SK-N-SH treated with all-trans-retinoic acid at 6 μM for 48 hours (cell line): ENCODE measurements around the gene CYP17A1.

ENCODE experiments used
- ATAC-seq: fragments of 200-7000 bp; cut with Tn5 transposase; 3 replicates; pipeline ENCODE4 v1.9.1; 2020; ENCODE audit warnings: mild to moderate bottlenecking, moderate library complexity
- ARNTL ChIP-seq: fragments of 450-650 bp; formaldehyde crosslinking; IDR thresholded peaks from 2 replicates; pipeline ENCODE4 v1.5.0; 2020; ENCODE audit warnings: low read depth, mild to moderate bottlenecking, moderate library complexity, borderline replicate concordance
- CSDC2 ChIP-seq: fragments of 250-450 bp; sonication (Bioruptor Pico); IDR thresholded peaks from 2 replicates; pipeline ENCODE4 v1.5.0; 2020; ENCODE audit warnings: mild to moderate bottlenecking, moderate library complexity
- ESRRG ChIP-seq: fragments of 250-450 bp; sonication (Bioruptor Pico); IDR thresholded peaks from 2 replicates; pipeline ENCODE4 v1.6.1; 2021; ENCODE audit warnings: mild to moderate bottlenecking
- GLIS3 ChIP-seq: fragments of 250-450 bp; sonication (Bioruptor Pico); IDR thresholded peaks from 2 replicates; pipeline ENCODE4 v1.5.0; 2020; ENCODE audit warnings: mild to moderate bottlenecking, moderate library complexity
- ISL1 ChIP-seq: fragments of 250-450 bp; sonication (Bioruptor Pico); IDR thresholded peaks from 2 replicates; pipeline ENCODE4 v2.1.2; 2022; ENCODE audit warnings: mild to moderate bottlenecking, moderate library complexity
- OSR1 ChIP-seq: fragments of 250-450 bp; sonication (Bioruptor Pico); IDR thresholded peaks from 2 replicates; pipeline ENCODE4 v1.8.0; 2022; ENCODE audit warnings: moderate library complexity, mild to moderate bottlenecking, inconsistent platforms
- PPARA ChIP-seq: fragments of 250-450 bp; sonication (Bioruptor Pico); IDR thresholded peaks from 2 replicates; pipeline ENCODE4 v1.5.0; 2020; ENCODE audit warnings: mild to moderate bottlenecking, borderline replicate concordance
- RARB ChIP-seq: fragments of 250-450 bp; sonication (Bioruptor Pico); IDR thresholded peaks from 2 replicates; pipeline ENCODE4 v1.8.0; 2021; ENCODE audit warnings: mild to moderate bottlenecking, moderate library complexity
- SNAI2 ChIP-seq: fragments of 250-450 bp; sonication (Bioruptor Pico); IDR thresholded peaks from 2 replicates; pipeline ENCODE4 v1.5.0; 2020; ENCODE audit warnings: mild to moderate bottlenecking, moderate library complexity
- TCF4 ChIP-seq: fragments of 250-450 bp; sonication (Bioruptor Pico); IDR thresholded peaks from 2 replicates; pipeline ENCODE4 v1.8.0; 2021; ENCODE audit warnings: mild to moderate bottlenecking, moderate library complexity, borderline replicate concordance
- TOX ChIP-seq: fragments of 250-450 bp; sonication (Bioruptor Pico); IDR thresholded peaks from 2 replicates; pipeline ENCODE4 v1.8.0; 2021; ENCODE audit warnings: mild to moderate bottlenecking, moderate library complexity, borderline replicate concordance
- ZC3H10 ChIP-seq: fragments of 250-450 bp; sonication (Bioruptor Pico); IDR thresholded peaks from 2 replicates; pipeline ENCODE4 v1.5.1; 2021; ENCODE audit warnings: mild to moderate bottlenecking, moderate library complexity
- ZFP30 ChIP-seq: fragments of 450-650 bp; formaldehyde crosslinking; IDR thresholded peaks from 2 replicates; pipeline ENCODE4 v1.5.0; 2022; ENCODE audit warnings: mild to moderate bottlenecking, moderate library complexity
- ZNF565 ChIP-seq: fragments of 450-650 bp; formaldehyde crosslinking; conservative IDR thresholded peaks from 2 replicates; pipeline ENCODE4 v1.5.0; 2020; ENCODE audit warnings: low read depth, mild to moderate bottlenecking, moderate library complexity
- ZNF70 ChIP-seq: fragments of 450-650 bp; formaldehyde crosslinking; IDR thresholded peaks from 2 replicates; pipeline ENCODE4 v1.5.0; 2020; ENCODE audit warnings: mild to moderate bottlenecking, moderate library complexity
- ZNF8 ChIP-seq: fragments of 450-650 bp; formaldehyde crosslinking; IDR thresholded peaks from 2 replicates; pipeline ENCODE4 v1.5.0; 2020; ENCODE audit warnings: mild to moderate bottlenecking, moderate library complexity
- TF ChIP-seq, protein P1 (sequence below): fragments of 250-450 bp; sonication (Bioruptor Pico); IDR thresholded peaks from 2 replicates; pipeline ENCODE4 v1.5.0; 2020; ENCODE audit warnings: mild to moderate bottlenecking, moderate library complexity
- TF ChIP-seq, protein P2 (sequence below): fragments of 250-450 bp; sonication (Bioruptor Pico); IDR thresholded peaks from 2 replicates; pipeline ENCODE4 v1.5.1; 2021; ENCODE audit warnings: mild to moderate bottlenecking, moderate library complexity
- TF ChIP-seq, protein P3 (sequence below): fragments of 250-450 bp; sonication (Bioruptor Pico); IDR thresholded peaks from 2 replicates; pipeline ENCODE4 v1.8.0; 2020; ENCODE audit warnings: mild to moderate bottlenecking, moderate library complexity, borderline replicate concordance
- TF ChIP-seq, protein P4 (sequence below): fragments of 250-450 bp; sonication (Bioruptor Pico); IDR thresholded peaks from 2 replicates; pipeline ENCODE4 v1.5.1; 2020; ENCODE audit warnings: low read depth, mild to moderate bottlenecking, moderate library complexity

The CYP17A1 gene

DNA sequence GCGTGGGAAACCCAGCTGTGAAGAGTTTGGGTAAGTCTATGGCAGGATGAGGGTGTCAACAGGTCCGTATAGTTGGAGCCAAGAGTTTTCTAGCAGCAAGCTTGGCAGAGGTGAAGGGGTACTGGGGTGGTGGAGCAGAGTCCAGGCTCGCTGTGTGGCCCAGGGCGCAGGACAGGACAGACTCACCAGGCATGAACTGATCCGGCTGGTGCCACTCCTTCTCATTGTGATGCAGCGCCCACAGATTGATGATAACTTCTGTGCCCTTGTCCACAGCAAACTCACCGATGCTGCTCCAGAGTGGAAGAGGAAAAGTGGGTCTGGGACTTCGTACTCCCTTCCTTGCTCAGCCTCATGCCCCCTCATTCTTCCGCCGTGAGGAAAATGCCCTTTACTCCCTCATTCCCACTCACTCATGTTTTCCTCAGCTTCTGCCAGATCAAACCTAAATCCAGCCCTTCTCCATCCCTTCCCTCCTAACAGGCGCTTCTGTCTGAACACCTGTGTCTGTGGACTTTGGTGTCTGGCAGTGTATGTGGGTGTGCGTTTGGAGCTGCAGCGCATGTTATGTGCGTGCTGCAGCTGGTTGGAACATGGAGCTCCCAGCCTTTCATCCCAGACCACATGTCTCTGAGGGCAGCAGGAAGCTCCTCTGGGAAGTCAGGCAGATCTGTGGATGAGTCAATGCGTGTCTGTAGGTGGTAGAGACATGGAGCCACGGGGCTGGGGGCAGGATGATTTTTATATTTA, 5.7 kb downstream of the CYP17A1 start:
- ATAC-seq: no peak
- TF ChIP-seq ZNF70 (CRISPR knock-in tag): no peak
- TF ChIP-seq, protein P1, sequence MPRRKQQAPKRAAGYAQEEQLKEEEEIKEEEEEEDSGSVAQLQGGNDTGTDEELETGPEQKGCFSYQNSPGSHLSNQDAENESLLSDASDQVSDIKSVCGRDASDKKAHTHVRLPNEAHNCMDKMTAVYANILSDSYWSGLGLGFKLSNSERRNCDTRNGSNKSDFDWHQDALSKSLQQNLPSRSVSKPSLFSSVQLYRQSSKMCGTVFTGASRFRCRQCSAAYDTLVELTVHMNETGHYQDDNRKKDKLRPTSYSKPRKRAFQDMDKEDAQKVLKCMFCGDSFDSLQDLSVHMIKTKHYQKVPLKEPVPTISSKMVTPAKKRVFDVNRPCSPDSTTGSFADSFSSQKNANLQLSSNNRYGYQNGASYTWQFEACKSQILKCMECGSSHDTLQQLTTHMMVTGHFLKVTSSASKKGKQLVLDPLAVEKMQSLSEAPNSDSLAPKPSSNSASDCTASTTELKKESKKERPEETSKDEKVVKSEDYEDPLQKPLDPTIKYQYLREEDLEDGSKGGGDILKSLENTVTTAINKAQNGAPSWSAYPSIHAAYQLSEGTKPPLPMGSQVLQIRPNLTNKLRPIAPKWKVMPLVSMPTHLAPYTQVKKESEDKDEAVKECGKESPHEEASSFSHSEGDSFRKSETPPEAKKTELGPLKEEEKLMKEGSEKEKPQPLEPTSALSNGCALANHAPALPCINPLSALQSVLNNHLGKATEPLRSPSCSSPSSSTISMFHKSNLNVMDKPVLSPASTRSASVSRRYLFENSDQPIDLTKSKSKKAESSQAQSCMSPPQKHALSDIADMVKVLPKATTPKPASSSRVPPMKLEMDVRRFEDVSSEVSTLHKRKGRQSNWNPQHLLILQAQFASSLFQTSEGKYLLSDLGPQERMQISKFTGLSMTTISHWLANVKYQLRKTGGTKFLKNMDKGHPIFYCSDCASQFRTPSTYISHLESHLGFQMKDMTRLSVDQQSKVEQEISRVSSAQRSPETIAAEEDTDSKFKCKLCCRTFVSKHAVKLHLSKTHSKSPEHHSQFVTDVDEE (CRISPR knock-in tag): no peak
- no peak for TF ChIP-seq SNAI2 (CRISPR knock-in tag)
- no peak for TF ChIP-seq TOX (CRISPR knock-in tag)
- no peak for TF ChIP-seq ZFP30 (CRISPR knock-in tag)
- no peak for TF ChIP-seq ZC3H10 (CRISPR knock-in tag)
- TF ChIP-seq ARNTL (CRISPR knock-in tag): no peak
- TF ChIP-seq ESRRG (CRISPR knock-in tag): no peak
- no peak for TF ChIP-seq OSR1 (CRISPR knock-in tag)

DNA sequence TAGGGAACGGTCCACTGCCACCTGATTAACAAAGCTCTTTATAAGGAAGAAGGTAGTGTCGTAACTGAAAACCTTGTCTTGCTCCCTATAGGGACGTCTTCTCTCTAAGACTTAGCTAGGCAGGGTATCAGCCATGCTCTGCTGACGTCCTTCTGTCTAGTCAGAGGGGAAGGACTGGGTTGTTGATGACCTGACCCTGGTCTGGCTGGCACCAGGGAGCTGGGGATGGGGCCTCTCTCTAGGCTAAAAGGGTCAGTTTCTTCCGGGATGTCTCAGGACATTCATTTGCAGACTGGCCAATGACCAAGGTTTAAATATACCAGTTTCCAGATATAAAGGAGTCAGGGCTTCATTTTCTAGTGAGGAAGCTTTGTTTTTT, 9.6 kb downstream of the CYP17A1 start:
- no peak for TF ChIP-seq ZC3H10 (CRISPR knock-in tag)
- no peak for TF ChIP-seq ISL1 (CRISPR knock-in tag)
- TF ChIP-seq, protein P1 (CRISPR knock-in tag): no peak
- no peak for TF ChIP-seq ZNF70 (CRISPR knock-in tag)

DNA sequence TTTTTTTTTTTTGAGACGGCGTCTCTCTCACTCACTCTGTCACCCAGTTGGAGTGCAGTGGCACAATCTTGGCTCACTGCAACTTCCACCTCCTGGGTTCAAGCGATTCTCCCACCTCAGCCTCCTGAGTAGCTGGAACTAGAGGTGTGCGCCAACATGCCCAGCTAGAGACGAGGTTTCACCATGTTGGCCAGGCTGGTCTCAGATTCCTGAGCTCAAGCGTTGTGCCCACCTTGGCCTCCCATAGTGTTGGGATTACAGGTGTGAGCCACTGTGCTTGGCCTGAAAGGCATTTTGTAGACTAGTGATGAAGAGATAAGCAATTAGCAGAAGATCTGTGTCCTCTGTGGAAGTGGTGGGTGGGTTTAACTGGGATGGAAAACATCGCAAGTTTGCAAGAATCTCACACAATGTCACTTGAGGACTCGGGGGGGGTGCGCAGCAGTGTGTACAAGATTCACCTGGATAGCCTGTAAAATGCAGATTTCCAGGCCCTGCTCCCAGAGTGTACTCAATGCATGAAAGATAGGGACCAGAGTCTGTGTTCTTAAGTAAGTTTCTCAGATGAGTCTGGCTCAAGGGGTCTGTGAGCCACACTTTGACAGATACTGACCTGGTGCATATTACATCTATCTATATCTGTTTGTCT, 10.9 kb downstream of the CYP17A1 start:
- TF ChIP-seq TCF4: no peak
- TF ChIP-seq ZNF565 (CRISPR knock-in tag): no peak
- no peak for TF ChIP-seq CSDC2 (CRISPR knock-in tag)
- TF ChIP-seq ZNF8 (CRISPR knock-in tag): no peak
- TF ChIP-seq, protein P2, sequence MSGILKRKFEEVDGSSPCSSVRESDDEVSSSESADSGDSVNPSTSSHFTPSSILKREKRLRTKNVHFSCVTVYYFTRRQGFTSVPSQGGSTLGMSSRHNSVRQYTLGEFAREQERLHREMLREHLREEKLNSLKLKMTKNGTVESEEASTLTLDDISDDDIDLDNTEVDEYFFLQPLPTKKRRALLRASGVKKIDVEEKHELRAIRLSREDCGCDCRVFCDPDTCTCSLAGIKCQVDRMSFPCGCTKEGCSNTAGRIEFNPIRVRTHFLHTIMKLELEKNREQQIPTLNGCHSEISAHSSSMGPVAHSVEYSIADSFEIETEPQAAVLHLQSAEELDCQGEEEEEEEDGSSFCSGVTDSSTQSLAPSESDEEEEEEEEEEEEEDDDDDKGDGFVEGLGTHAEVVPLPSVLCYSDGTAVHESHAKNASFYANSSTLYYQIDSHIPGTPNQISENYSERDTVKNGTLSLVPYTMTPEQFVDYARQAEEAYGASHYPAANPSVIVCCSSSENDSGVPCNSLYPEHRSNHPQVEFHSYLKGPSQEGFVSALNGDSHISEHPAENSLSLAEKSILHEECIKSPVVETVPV (CRISPR knock-in tag): no peak
- TF ChIP-seq ISL1 (CRISPR knock-in tag): no peak
- TF ChIP-seq, protein P3, sequence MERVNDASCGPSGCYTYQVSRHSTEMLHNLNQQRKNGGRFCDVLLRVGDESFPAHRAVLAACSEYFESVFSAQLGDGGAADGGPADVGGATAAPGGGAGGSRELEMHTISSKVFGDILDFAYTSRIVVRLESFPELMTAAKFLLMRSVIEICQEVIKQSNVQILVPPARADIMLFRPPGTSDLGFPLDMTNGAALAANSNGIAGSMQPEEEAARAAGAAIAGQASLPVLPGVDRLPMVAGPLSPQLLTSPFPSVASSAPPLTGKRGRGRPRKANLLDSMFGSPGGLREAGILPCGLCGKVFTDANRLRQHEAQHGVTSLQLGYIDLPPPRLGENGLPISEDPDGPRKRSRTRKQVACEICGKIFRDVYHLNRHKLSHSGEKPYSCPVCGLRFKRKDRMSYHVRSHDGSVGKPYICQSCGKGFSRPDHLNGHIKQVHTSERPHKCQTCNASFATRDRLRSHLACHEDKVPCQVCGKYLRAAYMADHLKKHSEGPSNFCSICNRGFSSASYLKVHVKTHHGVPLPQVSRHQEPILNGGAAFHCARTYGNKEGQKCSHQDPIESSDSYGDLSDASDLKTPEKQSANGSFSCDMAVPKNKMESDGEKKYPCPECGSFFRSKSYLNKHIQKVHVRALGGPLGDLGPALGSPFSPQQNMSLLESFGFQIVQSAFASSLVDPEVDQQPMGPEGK (CRISPR knock-in tag): no peak
- no peak for TF ChIP-seq PPARA (CRISPR knock-in tag)
- TF ChIP-seq ZNF70 (CRISPR knock-in tag): no peak
- no peak for ATAC-seq

More for the DNA sequence above, 9.6 kb downstream of the CYP17A1 start:
- no peak for ATAC-seq

DNA sequence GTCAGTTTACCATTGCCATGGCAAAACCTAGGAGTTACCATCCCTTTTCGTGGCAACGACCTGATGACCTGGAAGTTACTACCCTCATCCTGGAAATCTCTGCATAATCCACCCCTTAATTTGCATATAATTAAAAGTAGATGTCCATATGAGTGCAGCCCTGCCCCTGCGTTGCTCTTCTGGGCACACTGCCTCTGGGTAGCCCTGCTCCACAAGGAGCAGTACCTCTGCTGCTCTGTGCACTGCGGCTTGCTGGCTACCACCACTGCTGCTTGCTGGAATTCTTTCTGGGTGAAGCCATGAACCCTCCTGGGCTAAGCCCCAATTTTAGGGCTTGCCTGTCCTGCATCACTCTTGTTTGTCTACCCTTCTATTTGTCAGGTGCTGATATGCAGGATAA, 12.5 kb downstream of the CYP17A1 start:
- TF ChIP-seq OSR1 (CRISPR knock-in tag) (no peak), RARB (CRISPR knock-in tag) (no peak), PPARA (CRISPR knock-in tag) (no peak), TOX (CRISPR knock-in tag) (no peak), ISL1 (CRISPR knock-in tag) (no peak), GLIS3 (no peak), ZC3H10 (CRISPR knock-in tag) (no peak), TCF4 (no peak), ESRRG (CRISPR knock-in tag) (no peak), ZNF70 (CRISPR knock-in tag) (no peak)
- TF ChIP-seq, protein P3 (CRISPR knock-in tag): no peak
- TF ChIP-seq, protein P4, sequence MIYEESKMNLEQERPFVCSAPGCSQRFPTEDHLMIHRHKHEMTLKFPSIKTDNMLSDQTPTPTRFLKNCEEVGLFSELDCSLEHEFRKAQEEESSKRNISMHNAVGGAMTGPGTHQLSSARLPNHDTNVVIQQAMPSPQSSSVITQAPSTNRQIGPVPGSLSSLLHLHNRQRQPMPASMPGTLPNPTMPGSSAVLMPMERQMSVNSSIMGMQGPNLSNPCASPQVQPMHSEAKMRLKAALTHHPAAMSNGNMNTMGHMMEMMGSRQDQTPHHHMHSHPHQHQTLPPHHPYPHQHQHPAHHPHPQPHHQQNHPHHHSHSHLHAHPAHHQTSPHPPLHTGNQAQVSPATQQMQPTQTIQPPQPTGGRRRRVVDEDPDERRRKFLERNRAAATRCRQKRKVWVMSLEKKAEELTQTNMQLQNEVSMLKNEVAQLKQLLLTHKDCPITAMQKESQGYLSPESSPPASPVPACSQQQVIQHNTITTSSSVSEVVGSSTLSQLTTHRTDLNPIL (CRISPR knock-in tag): no peak
- ATAC-seq: no peak
